Left lung (tissue), 10 donors: ENCODE results near the gene KAT7. TPM values are rescaled to one million over a fixed set of nuclear protein-coding genes. Genes with fewer than 3 reads are reported as not detected.

ENCODE experiments used
- ATAC-seq: fragments of 200-7000 bp; cut with Tn5 transposase; one replicate; pipeline ENCODE4 v1.9.1; 2020; ENCODE audit warnings: moderate library complexity
- DNase-seq, 4 donors: peaks; one replicate each; pipeline ENCODE4 v3.0.0-alpha.2; 2013 to 2020
- H3K27ac ChIP-seq, 2 donors: fragments of 200-600 bp; sonication (generic) in 1 of 2; one replicate each; pipeline versions ENCODE4 v1.5.0 to v1.8.0; 2020 to 2021
- H3K27me3 ChIP-seq, 2 donors: fragments of 200-600 bp; sonication (generic) in 1 of 2; one replicate each; pipeline versions ENCODE4 v1.5.0 to v1.8.0; 2020 to 2021
- H3K36me3 ChIP-seq, 2 donors: fragments of 200-600 bp; sonication (generic) in 1 of 2; one replicate each; pipeline versions ENCODE4 v1.5.0 to v1.8.0; 2020 to 2021
- H3K4me1 ChIP-seq, 2 donors: fragments of 200-600 bp; one replicate each; pipeline ENCODE4 v1.8.0; 2021
- H3K4me3 ChIP-seq, 2 donors: fragments of 200-600 bp; sonication (generic) in 1 of 2; one replicate each; pipeline versions ENCODE4 v1.5.0 to v1.8.0; 2020 to 2021; ENCODE audit warnings: mild to moderate bottlenecking in 1 of 2
- H3K9me3 ChIP-seq, 2 donors: fragments of 200-600 bp; sonication (generic) in 1 of 2; one replicate each; pipeline versions ENCODE4 v1.5.0 to v1.8.0; 2020 to 2021
- intact Hi-C, 2 donors: fragments of 100-400 bp; cut with DNase I; formaldehyde crosslinking; loops; one replicate each; pipeline versions ENCODE4 v1.11.2 to v1.14.2; 2022
- polyA plus RNA-seq, 6 donors: library from polyadenylated mRNA; unstranded; fragments of 120-200 nt; gene quantifications; one replicate each; pipeline ENCODE4 v1.2.1, GENCODE V29; 2013; ENCODE audit not compliant: insufficient read length in 6 of 6
- total RNA-seq, 2 donors: library from RNA; stranded (reverse); fragmentation: NEBNext Ultra II Directional; extraction: Animal tissue kit (Norgen Biotek cat#: 25700); gene quantifications; one replicate each; pipeline ENCODE4 v1.2.1, GENCODE V29; 2021
- TF ChIP-seq, protein P1 (sequence below), 2 donors: fragments of 200-600 bp; sonication (generic) in 1 of 2; IDR thresholded peaks; one replicate each; pipeline versions ENCODE4 v1.5.0 to v1.8.0; 2021; ENCODE audit warnings: antibody characterized with exemption in 2 of 2
- donor health status: DM: no; HTN: yes; CAD: no.
- donor health status: DM: no; HTN: no; CAD: no.

The KAT7 gene
- total and polyA plus RNA-seq, 8 donors: 44.1 to 56.7 (median 51.5) TPM

- DNase-seq (no peak), ATAC-seq (no peak)
- H3K27me3 ChIP-seq: peaks cover 0 to 20% of the 10 kb centered on the region in 2 donors
- no peak overlapping the region for H3K4me3 ChIP-seq
- peaks cover 4 to 22% of the 10 kb centered on the region in 2 donors for H3K4me1 ChIP-seq
- peaks cover 0 to 18% of the 10 kb centered on the region in 2 donors for H3K36me3 ChIP-seq
- intact Hi-C loops: loop anchor here in 1 of 2 donors (10.0 kb wide), 1 partner anchor 275 kb away; the partner anchor contains the start of gene NXPH3
- TF ChIP-seq, protein P1, sequence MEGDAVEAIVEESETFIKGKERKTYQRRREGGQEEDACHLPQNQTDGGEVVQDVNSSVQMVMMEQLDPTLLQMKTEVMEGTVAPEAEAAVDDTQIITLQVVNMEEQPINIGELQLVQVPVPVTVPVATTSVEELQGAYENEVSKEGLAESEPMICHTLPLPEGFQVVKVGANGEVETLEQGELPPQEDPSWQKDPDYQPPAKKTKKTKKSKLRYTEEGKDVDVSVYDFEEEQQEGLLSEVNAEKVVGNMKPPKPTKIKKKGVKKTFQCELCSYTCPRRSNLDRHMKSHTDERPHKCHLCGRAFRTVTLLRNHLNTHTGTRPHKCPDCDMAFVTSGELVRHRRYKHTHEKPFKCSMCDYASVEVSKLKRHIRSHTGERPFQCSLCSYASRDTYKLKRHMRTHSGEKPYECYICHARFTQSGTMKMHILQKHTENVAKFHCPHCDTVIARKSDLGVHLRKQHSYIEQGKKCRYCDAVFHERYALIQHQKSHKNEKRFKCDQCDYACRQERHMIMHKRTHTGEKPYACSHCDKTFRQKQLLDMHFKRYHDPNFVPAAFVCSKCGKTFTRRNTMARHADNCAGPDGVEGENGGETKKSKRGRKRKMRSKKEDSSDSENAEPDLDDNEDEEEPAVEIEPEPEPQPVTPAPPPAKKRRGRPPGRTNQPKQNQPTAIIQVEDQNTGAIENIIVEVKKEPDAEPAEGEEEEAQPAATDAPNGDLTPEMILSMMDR (IDR thresholded peaks at IDR 0.05): no peak
- H3K27ac ChIP-seq: no peak overlapping the region
- H3K9me3 ChIP-seq: no peaks in the 10 kb centered on the region
These were observed 61.7 kb downstream of the KAT7 start for GRCh38 chr17:49850218-49850610.

- Histone ChIP-seq H3K27ac (peak overlapping the region in 1 of 2 donors; percentile 57), H3K4me3 (peak overlapping the region; percentile 35 to 50), H3K9me3 (no peaks in the 10 kb centered on the region), H3K27me3 (peaks cover 0 to 20% of the 10 kb centered on the region in 2 donors), H3K36me3 (peaks cover 0 to 13% of the 10 kb centered on the region in 2 donors), H3K4me1 (peaks cover 4 to 19% of the 10 kb centered on the region in 2 donors)
- TF ChIP-seq, protein P1 (IDR thresholded peaks at IDR 0.05): no peak
- DNase-seq (peak in 1 of 4 donors; percentile 84), ATAC-seq (peak; percentile 51)
- intact Hi-C loops: loop anchor here in 1 of 2 donors (10.0 kb wide), 1 partner anchor 276 kb away; the partner anchor contains the start of gene NXPH3
These were observed 62.4 kb downstream of the KAT7 start for GRCh38 chr17:49850772-49851386.

DNA sequence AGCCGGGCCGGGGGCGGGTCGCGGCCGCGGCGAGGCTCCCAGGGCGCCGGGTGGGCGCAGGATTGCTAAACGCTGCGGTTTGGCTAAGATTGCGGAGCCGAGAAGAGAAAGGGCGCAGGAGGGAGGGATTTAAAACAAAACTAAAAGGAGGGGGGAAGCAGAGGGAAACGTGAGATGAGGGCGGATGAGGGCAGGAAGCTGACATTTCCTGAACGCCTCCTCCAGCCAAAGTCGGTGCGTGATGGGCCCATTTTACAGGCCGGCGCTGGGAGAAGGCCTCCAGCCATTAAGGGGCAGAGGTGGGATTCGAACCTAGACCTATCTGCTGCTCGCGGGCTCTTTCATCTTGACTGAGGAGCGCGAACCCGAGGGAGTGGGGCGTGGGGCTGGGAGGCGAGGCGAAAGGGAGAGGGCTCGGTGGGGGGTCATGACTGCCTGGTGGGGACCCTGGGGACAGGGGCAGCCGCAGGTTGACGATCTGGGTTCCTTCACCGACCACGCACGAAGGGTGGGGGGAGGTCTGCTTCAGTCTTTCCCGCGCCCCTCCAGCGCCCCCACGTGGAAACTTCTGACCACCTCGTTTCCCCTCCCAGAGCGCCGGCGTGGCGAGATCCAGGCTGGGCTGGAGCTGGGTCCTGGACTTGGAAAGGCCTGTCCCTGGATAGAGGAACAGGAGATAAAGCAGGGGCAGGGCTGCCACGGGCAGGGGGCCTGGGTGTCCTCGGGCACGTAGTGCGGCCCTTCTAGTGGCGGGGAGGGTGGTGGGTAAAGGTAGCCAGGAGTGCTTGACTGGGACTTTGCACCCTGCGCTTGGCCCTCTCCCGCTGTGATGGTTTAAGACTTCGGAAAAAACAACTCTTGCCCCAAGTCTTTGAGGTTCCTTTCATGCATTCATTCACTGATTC is 63.2 kb downstream of the KAT7 start:
- intact Hi-C loops: loop anchor here in 1 of 2 donors (10.0 kb wide), 1 partner anchor 277 kb away; the partner anchor contains the start of gene NXPH3
- TF ChIP-seq, protein P1 (IDR thresholded peaks at IDR 0.05): peak; percentile 49 to 66
- H3K36me3 ChIP-seq: peaks cover 0 to 6% of the 10 kb centered on the region in 2 donors
- peak; percentile 84 for ATAC-seq
- DNase-seq: peak; percentile 57 to 89 (median 73)
- H3K4me3 ChIP-seq: peak overlapping the region; percentile 35 to 50
- peaks cover 4 to 19% of the 10 kb centered on the region in 2 donors for H3K4me1 ChIP-seq
- no peaks in the 10 kb centered on the region for H3K9me3 ChIP-seq
- H3K27me3 ChIP-seq: peaks cover 0 to 20% of the 10 kb centered on the region in 2 donors
- H3K27ac ChIP-seq: peak overlapping the region in 1 of 2 donors; percentile 57

DNA sequence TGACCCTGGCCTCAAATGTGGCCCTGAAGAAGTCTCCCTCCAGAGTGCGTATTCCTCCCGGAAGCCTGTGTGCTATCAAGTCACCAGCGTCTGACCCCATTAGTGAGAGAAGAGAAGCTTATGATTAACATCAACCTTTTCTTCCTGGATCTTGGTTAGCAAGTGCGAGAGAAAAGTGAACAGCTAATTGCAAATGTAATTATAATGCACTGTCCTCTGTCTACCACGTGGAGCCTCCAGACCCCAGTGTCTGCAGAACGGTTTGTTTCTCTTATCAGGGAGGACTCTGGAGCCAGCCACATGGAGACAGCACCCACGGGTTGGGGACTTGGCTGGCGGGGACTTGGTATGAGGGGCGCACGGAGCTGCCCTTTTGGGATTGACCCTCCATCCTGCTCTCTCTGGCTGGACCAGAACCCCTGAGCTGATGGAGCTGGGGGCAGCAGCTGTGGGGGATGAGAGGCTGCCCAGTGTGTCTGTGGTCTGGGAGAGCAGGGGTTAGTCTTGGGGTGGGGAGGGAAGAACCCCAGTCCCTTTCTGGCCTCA is 65.1 kb downstream of the KAT7 start:
- Histone ChIP-seq H3K27ac (no peak overlapping the region), H3K4me1 (peaks cover 4 to 19% of the 10 kb centered on the region in 2 donors), H3K4me3 (no peak overlapping the region), H3K36me3 (no peaks in the 10 kb centered on the region), H3K9me3 (no peaks in the 10 kb centered on the region), H3K27me3 (peaks cover 0 to 20% of the 10 kb centered on the region in 2 donors)
- ATAC-seq (no peak), DNase-seq (no peak)
- intact Hi-C loops: loop anchor here in 1 of 2 donors (10.0 kb wide), 1 partner anchor 279 kb away; the partner anchor contains the start of gene NXPH3
- TF ChIP-seq, protein P1 (IDR thresholded peaks at IDR 0.05): no peak
